ENCODE results near the gene SLC1A4.

The SLC1A4 gene

DNA sequence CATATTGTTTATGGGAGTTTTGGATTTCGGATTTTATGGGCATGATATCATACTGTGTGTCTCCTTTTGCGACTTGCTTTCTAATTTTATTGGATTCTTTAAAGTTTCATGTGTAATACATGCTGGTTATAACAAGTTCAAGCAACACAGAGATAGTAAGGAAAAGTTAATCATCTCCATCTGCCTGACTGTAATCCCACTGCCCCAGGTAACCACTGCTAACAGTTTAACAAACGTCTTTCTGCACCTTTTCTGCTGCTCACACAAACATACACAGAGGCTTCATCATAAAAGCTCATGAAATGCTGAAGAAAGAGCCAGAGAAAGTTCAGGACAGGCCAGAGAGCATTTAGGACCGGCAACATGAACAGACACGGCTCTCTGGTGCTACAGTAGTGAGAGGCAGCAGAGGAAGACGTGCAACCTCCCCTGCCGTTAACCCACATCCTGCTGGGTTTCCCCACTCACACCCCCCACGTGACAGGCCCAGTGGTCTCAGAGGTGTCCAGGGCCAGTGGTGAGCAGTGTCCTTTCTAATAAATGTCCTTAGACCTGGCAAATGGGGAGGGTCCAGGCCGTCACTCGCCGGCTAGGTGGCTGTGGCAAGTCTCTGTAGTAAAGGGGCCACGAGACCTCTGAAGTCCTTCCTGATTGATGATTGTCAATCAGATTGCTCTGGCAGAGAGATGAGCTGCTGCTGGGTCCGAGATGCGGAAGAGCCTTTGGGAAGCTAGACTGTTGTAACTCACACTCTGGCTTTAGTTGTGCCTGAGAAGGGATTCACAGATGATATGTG is 43.0 kb upstream of the SLC1A4 start:
- no peak for TF ChIP-seq CTCF (conservative IDR thresholded peaks at IDR 0.05; ENCODE audit: low read depth)
- DNase-seq (ENCODE audit: low spot score): no peak
- ChIA-PET POLR2A (ENCODE audit: low non-redundant PET) (no interaction called here), CTCF (no interaction called here)
- no peak overlapping the region for H3K27ac ChIP-seq

DNA sequence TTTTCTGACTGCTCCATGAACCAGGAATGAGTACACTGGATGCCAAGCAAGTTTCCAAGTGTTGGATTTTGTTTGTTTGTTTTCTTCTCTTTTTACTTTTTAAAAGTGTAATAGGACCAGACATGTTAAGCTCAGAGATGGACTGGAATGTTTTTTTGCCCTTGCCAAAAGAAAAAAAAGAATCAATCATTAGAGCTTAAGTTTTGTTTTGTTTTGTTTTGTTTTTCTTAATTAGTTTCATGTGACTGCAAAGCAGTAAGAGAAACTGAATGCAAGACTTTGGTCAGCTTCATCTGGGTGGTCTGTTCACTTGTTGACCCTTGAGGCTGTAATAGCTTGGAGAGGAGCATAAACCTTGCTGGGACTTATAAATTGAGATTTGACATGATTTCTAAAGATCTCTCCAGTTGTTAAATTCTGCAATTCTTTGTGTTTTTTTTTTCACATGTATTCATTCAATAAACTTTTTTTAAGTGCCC is 42.4 kb upstream of the SLC1A4 start:
- no peak overlapping the region for H3K27ac ChIP-seq
- POLR2A ChIA-PET (ENCODE audit: low non-redundant PET): no interaction called here
- CTCF ChIA-PET: no interaction called here

DNA sequence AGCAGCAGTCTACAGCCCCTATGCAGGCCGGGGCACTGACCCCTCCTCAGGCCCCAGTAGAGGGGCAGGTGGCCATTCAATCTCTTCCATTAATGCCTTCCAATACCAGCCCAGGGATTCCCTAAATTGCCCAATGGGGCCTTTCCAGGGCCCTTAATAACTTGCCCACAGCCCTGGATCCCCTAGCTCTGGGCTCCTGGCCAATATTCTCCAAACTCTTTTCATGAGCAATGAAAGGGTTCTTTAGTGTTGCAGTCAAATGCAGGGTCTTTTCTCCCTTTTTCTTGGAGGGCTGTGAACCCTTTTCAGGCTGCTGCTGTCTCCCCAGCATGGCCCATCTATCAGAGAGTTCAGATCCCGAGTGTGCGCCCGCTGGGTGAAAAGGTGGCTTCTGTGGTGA is 41.3 kb upstream of the SLC1A4 start:
- no peak overlapping the region for H3K27ac ChIP-seq
- DNase-seq (ENCODE audit: low spot score): no peak
- ChIA-PET CTCF (interaction anchor here (0.6 kb wide), 1 partner anchor 12 kb away, joined by 7 read pairs; no protein-coding TSS in a partner anchor), POLR2A (ENCODE audit: low non-redundant PET) (no interaction called here)
- no peak for TF ChIP-seq CTCF (conservative IDR thresholded peaks at IDR 0.05; ENCODE audit: low read depth)

More for the DNA sequence above, 42.4 kb upstream of the SLC1A4 start:
- no peak for TF ChIP-seq CTCF (conservative IDR thresholded peaks at IDR 0.05; ENCODE audit: low read depth)
- DNase-seq (ENCODE audit: low spot score): no peak

- peak; percentile 48 for DNase-seq (ENCODE audit: low spot score)
- ChIA-PET CTCF (no interaction called here), POLR2A (ENCODE audit: low non-redundant PET) (no interaction called here)
- peak overlapping the region; percentile 26; the same call in 1 of the 2 replicates for H3K27ac ChIP-seq
- TF ChIP-seq CTCF (conservative IDR thresholded peaks at IDR 0.05; ENCODE audit: low read depth): no peak
Measured at GRCh38 chr2:64950226-64951160, 38.7 kb upstream of the SLC1A4 start.

- H3K27ac ChIP-seq: 0 out of 2 replicates have a peak overlapping the region, but pooled peaks have one; percentile 26
Measured at GRCh38 chr2:64951306-64951953, 37.8 kb upstream of the SLC1A4 start.

More at GRCh38 chr2:64951306-64951953, 37.8 kb upstream of the SLC1A4 start:
- no peak for DNase-seq (ENCODE audit: low spot score)
- no peak for TF ChIP-seq CTCF (conservative IDR thresholded peaks at IDR 0.05; ENCODE audit: low read depth)
- CTCF ChIA-PET: no interaction called here
- POLR2A ChIA-PET (ENCODE audit: low non-redundant PET): no interaction called here

Data from RWPE1 (cell line).